ENCODE measurements around the gene PLD5. TPM values are rescaled to one million over a fixed set of nuclear protein-coding genes. Genes with fewer than 3 reads are reported as not detected.

Gene PLD5
- polyA plus RNA-seq, 3 donors = not detected

GRCh38 chr1:242189591-242189990 lies 334.9 kb downstream of the PLD5 start:
- 100% methylated on average over 1 of the region's 2 CpGs for WGBS (ENCODE audit: insufficient coverage)
- no peaks in the 10 kb centered on the region for H4K20me1 ChIP-seq (ENCODE audit: insufficient read depth, low read length)
- Mint-ChIP-seq H3K36me3 (no peaks in the 10 kb centered on the region), H3K27me3 (ENCODE audit: low read depth in 3 of 3) (peaks cover 1 to 4% (median 4%) of the 10 kb centered on the region in 3 donors), H3K4me3 (no peak overlapping the region), H3K27ac (no peak overlapping the region), H3K4me1 (peaks cover 12% of the 10 kb centered on the region), H3K9me3 (peaks cover 0 to 8% (median 3%) of the 10 kb centered on the region in 7 donors)
- intact Hi-C loops (cut with micrococcal nuclease) = no loop called here
- H3K9me3 ChIP-seq (replicated peaks in 1 of 2; ENCODE audit: control insufficient read depth in 1 of 2, insufficient read depth in 1 of 2, low read length in 2 of 2) = no peaks in the 10 kb centered on the region
- H3K9ac ChIP-seq (ENCODE audit: insufficient read depth, low read length, poor library complexity, severe bottlenecking) = no peak overlapping the region
- no peaks in the 10 kb centered on the region for H3K79me2 ChIP-seq (ENCODE audit: insufficient read depth, low read length)
- H3K36me3 ChIP-seq (replicated peaks in 1 of 2; ENCODE audit: control insufficient read depth in 1 of 2, insufficient read depth in 2 of 2, low read length in 2 of 2) = no peaks in the 10 kb centered on the region
- peaks cover 5 to 6% of the 10 kb centered on the region in 2 donors for H3K4me1 ChIP-seq (ENCODE audit: control insufficient read depth in 1 of 2, insufficient read depth in 2 of 2, low read length in 2 of 2)
- no peaks in the 10 kb centered on the region for H3K27me3 ChIP-seq (ENCODE audit: control insufficient read depth in 2 of 2, insufficient read depth in 2 of 2, low read length in 2 of 2)
- no peak overlapping the region for H3K4me3 ChIP-seq (replicated peaks in 1 of 3; ENCODE audit: low read depth in 2 of 3, low read length in 3 of 3)
- no peak overlapping the region for H3K4me2 ChIP-seq (replicated peaks; ENCODE audit: extremely low read depth, low read length, poor library complexity, severe bottlenecking)
- H2AFZ ChIP-seq (ENCODE audit: insufficient read depth, low read depth, low read length, poor library complexity, severe bottlenecking) = no peak overlapping the region
- TF ChIP-seq CTCF (IDR thresholded peaks at IDR 0.05) = no peak
- H3K27ac ChIP-seq (ENCODE audit: low read depth in 1 of 2, low read length in 2 of 2) = no peak overlapping the region
- DNase-seq = no peak

GRCh38 chr1:242187816-242188215 lies 336.7 kb downstream of the PLD5 start:
- Mint-ChIP-seq H3K27ac (peak overlapping the region; percentile 0 to 43 (median 9)), H3K9me3 (peaks cover 0 to 5% (median 3%) of the 10 kb centered on the region in 7 donors), H3K4me3 (peak overlapping the region in 1 of 2 donors; percentile 58), H3K36me3 (no peaks in the 10 kb centered on the region), H3K27me3 (ENCODE audit: low read depth in 3 of 3) (peaks cover 1 to 4% (median 3%) of the 10 kb centered on the region in 3 donors), H3K4me1 (peaks cover 12% of the 10 kb centered on the region)
- Histone ChIP-seq H3K27me3 (ENCODE audit: control insufficient read depth in 2 of 2, insufficient read depth in 2 of 2, low read length in 2 of 2) (no peaks in the 10 kb centered on the region), H3K9ac (ENCODE audit: insufficient read depth, low read length, poor library complexity, severe bottlenecking) (no peak overlapping the region), H3K9me3 (replicated peaks in 1 of 2; ENCODE audit: control insufficient read depth in 1 of 2, insufficient read depth in 1 of 2, low read length in 2 of 2) (no peaks in the 10 kb centered on the region), H3K27ac (ENCODE audit: low read depth in 1 of 2, low read length in 2 of 2) (peak overlapping the region in 1 of 2 donors; percentile 14), H4K20me1 (ENCODE audit: insufficient read depth, low read length) (no peaks in the 10 kb centered on the region), H2AFZ (ENCODE audit: insufficient read depth, low read depth, low read length, poor library complexity, severe bottlenecking) (no peak overlapping the region), H3K79me2 (ENCODE audit: insufficient read depth, low read length) (no peaks in the 10 kb centered on the region), H3K4me2 (replicated peaks; ENCODE audit: extremely low read depth, low read length, poor library complexity, severe bottlenecking) (peak overlapping the region; percentile 21), H3K4me1 (ENCODE audit: control insufficient read depth in 1 of 2, insufficient read depth in 2 of 2, low read length in 2 of 2) (peaks cover 5 to 6% of the 10 kb centered on the region in 2 donors), H3K36me3 (replicated peaks in 1 of 2; ENCODE audit: control insufficient read depth in 1 of 2, insufficient read depth in 2 of 2, low read length in 2 of 2) (no peaks in the 10 kb centered on the region), H3K4me3 (replicated peaks in 1 of 3; ENCODE audit: low read depth in 2 of 3, low read length in 3 of 3) (no peak overlapping the region)
- intact Hi-C loops (cut with micrococcal nuclease) = no loop called here
- peak in 2 of 3 donors; percentile 18 to 69 for DNase-seq
- TF ChIP-seq CTCF (IDR thresholded peaks at IDR 0.05) = no peak
- WGBS (ENCODE audit: insufficient coverage) = 58% methylated on average over 3 of the region's 5 CpGs
